ENCODE measurements around the gene ALPK3.

The ALPK3 gene

DNA sequence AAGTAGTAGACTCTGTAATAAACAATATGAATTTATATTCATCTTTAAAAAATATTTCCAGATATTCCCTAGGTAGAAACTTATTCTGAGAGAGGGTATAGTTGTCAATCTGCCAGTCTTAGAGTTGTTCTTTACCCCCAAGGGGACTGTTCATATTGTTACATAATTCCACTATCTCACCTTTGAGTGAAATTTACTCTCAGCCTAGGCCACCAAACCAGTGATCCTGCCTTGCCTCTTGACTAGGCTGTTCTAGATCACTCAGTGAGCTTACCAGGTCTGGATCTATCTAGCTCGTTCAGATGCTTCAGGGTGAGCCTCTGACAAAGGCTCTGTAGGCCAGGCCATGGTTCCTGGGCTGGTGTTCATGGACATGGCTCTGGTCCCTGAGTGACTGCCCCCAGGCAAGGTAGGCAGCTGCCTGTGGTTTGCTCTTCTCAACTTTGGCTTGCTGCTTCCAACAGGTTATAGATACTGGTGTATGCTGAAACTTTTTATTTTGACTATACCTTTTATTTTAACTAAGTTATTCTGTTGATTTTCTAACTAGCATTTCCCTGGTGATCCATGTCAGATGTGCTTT lies 41.2 kb upstream of the ALPK3 start:
- Histone ChIP-seq H3K4me2 (ENCODE audit: low read length) (no peak overlapping the region), H3K9me3 (ENCODE audit: control insufficient read depth, low read length) (no peaks in the 10 kb centered on the region), H3K9ac (no peak overlapping the region), H3K79me2 (peaks cover 12% of the 10 kb centered on the region), H3K4me3 (ENCODE audit: low read depth, low read length) (no peak overlapping the region), H3K4me1 (no peaks in the 10 kb centered on the region), H3K27ac (no peak overlapping the region), H3K27me3 (ENCODE audit: control insufficient read depth, insufficient read depth, low read length) (no peaks in the 10 kb centered on the region), H3K36me3 (ENCODE audit: control insufficient read depth, insufficient read depth, low read length) (no peaks in the 10 kb centered on the region), H2AFZ (no peak overlapping the region)
- TF ChIP-seq, protein P1, sequence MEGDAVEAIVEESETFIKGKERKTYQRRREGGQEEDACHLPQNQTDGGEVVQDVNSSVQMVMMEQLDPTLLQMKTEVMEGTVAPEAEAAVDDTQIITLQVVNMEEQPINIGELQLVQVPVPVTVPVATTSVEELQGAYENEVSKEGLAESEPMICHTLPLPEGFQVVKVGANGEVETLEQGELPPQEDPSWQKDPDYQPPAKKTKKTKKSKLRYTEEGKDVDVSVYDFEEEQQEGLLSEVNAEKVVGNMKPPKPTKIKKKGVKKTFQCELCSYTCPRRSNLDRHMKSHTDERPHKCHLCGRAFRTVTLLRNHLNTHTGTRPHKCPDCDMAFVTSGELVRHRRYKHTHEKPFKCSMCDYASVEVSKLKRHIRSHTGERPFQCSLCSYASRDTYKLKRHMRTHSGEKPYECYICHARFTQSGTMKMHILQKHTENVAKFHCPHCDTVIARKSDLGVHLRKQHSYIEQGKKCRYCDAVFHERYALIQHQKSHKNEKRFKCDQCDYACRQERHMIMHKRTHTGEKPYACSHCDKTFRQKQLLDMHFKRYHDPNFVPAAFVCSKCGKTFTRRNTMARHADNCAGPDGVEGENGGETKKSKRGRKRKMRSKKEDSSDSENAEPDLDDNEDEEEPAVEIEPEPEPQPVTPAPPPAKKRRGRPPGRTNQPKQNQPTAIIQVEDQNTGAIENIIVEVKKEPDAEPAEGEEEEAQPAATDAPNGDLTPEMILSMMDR (IDR thresholded peaks at IDR 0.05) = no peak

DNA sequence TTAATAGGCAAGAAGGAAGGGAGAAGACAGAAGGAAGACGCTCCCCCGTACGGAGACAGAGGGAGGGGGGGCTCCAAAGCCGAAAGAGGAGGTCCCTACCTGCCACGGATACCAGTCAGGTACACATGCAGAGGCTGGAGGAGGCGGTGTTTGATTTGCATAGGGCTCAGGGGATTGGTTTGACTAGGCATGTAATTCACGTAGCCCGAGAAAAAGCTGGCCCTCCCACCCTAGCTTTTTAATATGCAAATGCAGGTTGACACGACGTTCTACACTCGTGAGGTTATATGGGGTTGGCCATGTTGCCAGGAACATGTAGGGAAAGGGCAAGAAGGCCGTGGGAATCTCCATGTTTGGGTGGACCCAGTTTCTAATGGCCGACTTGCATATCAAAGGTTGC lies 39.0 kb upstream of the ALPK3 start:
- no peaks in the 10 kb centered on the region for H3K9me3 ChIP-seq (ENCODE audit: control insufficient read depth, low read length)
- H3K9ac ChIP-seq = no peak overlapping the region
- H3K4me3 ChIP-seq (ENCODE audit: low read depth, low read length) = no peak overlapping the region
- TF ChIP-seq, protein P1 (IDR thresholded peaks at IDR 0.05) = no peak
- no peaks in the 10 kb centered on the region for H3K27me3 ChIP-seq (ENCODE audit: control insufficient read depth, insufficient read depth, low read length)
- H3K79me2 ChIP-seq = peaks cover 10% of the 10 kb centered on the region
- no peaks in the 10 kb centered on the region for H3K4me1 ChIP-seq
- H3K36me3 ChIP-seq (ENCODE audit: control insufficient read depth, insufficient read depth, low read length) = no peaks in the 10 kb centered on the region
- no peak overlapping the region for H2AFZ ChIP-seq
- H3K27ac ChIP-seq = no peak overlapping the region
- H3K4me2 ChIP-seq (ENCODE audit: low read length) = no peak overlapping the region

DNA sequence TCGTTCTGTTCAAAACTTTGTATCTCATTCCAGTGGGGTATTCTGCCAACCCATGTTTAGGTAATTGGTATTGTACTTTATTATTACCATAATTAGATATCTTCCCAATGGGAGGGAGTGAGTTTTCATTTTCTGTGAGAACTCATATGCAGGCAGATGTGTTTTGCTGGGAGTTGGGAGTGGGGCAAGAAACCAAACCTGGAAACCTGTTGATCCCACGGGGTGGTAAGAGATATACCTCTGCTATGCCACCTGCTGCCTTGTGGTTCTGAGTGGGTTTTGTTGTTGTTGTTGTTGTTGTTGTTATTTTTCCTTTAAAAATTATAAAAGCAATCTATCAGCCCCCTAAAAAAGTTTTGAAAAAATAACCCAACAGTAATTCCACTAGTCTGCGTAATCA lies 36.7 kb upstream of the ALPK3 start:
- Histone ChIP-seq H2AFZ (no peak overlapping the region), H3K36me3 (ENCODE audit: control insufficient read depth, insufficient read depth, low read length) (no peaks in the 10 kb centered on the region), H3K4me1 (no peaks in the 10 kb centered on the region), H3K27ac (no peak overlapping the region), H3K9me3 (ENCODE audit: control insufficient read depth, low read length) (no peaks in the 10 kb centered on the region), H3K4me3 (ENCODE audit: low read depth, low read length) (no peak overlapping the region), H3K79me2 (peaks cover 9% of the 10 kb centered on the region), H3K9ac (no peak overlapping the region), H3K4me2 (ENCODE audit: low read length) (no peak overlapping the region), H3K27me3 (ENCODE audit: control insufficient read depth, insufficient read depth, low read length) (no peaks in the 10 kb centered on the region)
- TF ChIP-seq, protein P1 (IDR thresholded peaks at IDR 0.05) = no peak

DNA sequence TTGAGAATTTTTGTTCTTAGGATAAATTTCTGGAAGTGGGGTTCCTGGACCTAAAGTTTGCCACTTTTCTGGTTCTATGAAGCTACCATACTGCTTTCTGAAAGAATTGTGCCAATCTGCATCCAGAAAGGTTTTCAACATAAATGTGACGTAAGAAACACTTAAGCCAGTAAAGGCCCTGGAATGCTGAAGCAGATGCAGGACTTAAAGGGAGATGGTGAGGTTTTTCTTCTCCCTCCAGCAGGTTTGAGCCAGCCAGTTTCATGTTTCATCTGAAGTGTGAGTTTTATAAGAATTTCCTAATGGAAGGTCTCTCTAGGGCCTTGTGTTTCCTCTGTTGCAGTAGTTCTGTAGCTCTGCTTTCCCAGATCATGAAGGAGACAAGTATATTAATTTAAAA lies 35.7 kb upstream of the ALPK3 start:
- peaks cover 4% of the 10 kb centered on the region for H3K4me1 ChIP-seq
- no peaks in the 10 kb centered on the region for H3K36me3 ChIP-seq (ENCODE audit: control insufficient read depth, insufficient read depth, low read length)
- no peak overlapping the region for H3K9ac ChIP-seq

DNA sequence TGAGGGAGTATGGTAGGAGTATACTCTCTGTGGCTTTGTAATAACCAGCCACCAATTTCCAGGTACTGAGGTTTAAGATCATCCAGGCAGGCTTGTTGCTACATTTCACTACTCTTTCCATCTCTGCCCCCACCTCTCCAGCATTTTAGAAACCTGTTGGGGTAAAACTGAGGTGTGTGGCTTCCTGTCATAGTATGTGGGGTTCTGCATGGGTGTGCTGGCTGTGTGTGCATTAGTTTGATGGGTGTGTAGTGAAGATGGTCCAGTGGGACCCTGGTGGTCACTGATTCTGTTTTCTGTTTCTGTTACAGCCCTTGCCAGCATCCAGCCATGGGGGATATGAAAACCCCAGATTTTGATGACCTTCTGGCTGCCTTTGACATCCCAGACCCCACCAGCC lies 34.8 kb upstream of the ALPK3 start:
- Histone ChIP-seq H3K9ac (no peak overlapping the region), H3K79me2 (peaks cover 13% of the 10 kb centered on the region), H3K4me3 (ENCODE audit: low read depth, low read length) (no peak overlapping the region), H3K27ac (no peak overlapping the region), H3K4me2 (ENCODE audit: low read length) (no peak overlapping the region), H3K9me3 (ENCODE audit: control insufficient read depth, low read length) (no peaks in the 10 kb centered on the region), H2AFZ (no peak overlapping the region), H3K27me3 (ENCODE audit: control insufficient read depth, insufficient read depth, low read length) (no peaks in the 10 kb centered on the region), H3K36me3 (ENCODE audit: control insufficient read depth, insufficient read depth, low read length) (no peaks in the 10 kb centered on the region), H3K4me1 (peaks cover 4% of the 10 kb centered on the region)
- TF ChIP-seq, protein P1 (IDR thresholded peaks at IDR 0.05) = no peak

More for the DNA sequence above, 35.7 kb upstream of the ALPK3 start:
- TF ChIP-seq, protein P1 (IDR thresholded peaks at IDR 0.05) = no peak
- Histone ChIP-seq H3K4me2 (ENCODE audit: low read length) (no peak overlapping the region), H3K79me2 (peaks cover 14% of the 10 kb centered on the region), H3K4me3 (ENCODE audit: low read depth, low read length) (no peak overlapping the region), H3K9me3 (ENCODE audit: control insufficient read depth, low read length) (no peaks in the 10 kb centered on the region), H3K27me3 (ENCODE audit: control insufficient read depth, insufficient read depth, low read length) (no peaks in the 10 kb centered on the region), H2AFZ (no peak overlapping the region), H3K27ac (no peak overlapping the region)
